Transverse colon (tissue), 3 donors: ENCODE results near the gene RORB.

Experiments used
- EP300 ChIP-seq: sonication (generic); formaldehyde crosslinking; IDR thresholded peaks from one replicate; pipeline ENCODE4 v1.6.1; 2017; ENCODE audit warnings: antibody characterized with exemption, low read depth
- TF ChIP-seq, protein P1 (sequence below), 5 experiments: fragments of 200-600 bp in 3 of 5; fragments of 450-650 bp in 2 of 5; sonication (generic) in 3 of 5; IDR thresholded peaks; 1 replicate in 2 of 5; 2 replicates in 3 of 5; pipeline ENCODE4 v1.5.1; 2016 to 2017; ENCODE audit warnings: antibody characterized with exemption in 5 of 5, inconsistent platforms in 3 of 5, mild to moderate bottlenecking in 2 of 5, moderate library complexity in 1 of 5

GRCh38 chr9:74672237-74672636, 175.1 kb downstream of the RORB start:
- TF ChIP-seq, protein P1, sequence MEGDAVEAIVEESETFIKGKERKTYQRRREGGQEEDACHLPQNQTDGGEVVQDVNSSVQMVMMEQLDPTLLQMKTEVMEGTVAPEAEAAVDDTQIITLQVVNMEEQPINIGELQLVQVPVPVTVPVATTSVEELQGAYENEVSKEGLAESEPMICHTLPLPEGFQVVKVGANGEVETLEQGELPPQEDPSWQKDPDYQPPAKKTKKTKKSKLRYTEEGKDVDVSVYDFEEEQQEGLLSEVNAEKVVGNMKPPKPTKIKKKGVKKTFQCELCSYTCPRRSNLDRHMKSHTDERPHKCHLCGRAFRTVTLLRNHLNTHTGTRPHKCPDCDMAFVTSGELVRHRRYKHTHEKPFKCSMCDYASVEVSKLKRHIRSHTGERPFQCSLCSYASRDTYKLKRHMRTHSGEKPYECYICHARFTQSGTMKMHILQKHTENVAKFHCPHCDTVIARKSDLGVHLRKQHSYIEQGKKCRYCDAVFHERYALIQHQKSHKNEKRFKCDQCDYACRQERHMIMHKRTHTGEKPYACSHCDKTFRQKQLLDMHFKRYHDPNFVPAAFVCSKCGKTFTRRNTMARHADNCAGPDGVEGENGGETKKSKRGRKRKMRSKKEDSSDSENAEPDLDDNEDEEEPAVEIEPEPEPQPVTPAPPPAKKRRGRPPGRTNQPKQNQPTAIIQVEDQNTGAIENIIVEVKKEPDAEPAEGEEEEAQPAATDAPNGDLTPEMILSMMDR (IDR thresholded peaks at IDR 0.05): no peak
- TF ChIP-seq EP300: no peak
